ENCODE results near the gene PRSS50.

GRCh38 chr3:46662771-46663551 lies 54.7 kb downstream of the PRSS50 start:
- TF ChIP-seq CTCF (conservative IDR thresholded peaks at IDR 0.05) (no peak), ZFX (IDR thresholded peaks at IDR 0.05) (no peak)
